Measurements from ENCODE around the gene USP9X.

DNA sequence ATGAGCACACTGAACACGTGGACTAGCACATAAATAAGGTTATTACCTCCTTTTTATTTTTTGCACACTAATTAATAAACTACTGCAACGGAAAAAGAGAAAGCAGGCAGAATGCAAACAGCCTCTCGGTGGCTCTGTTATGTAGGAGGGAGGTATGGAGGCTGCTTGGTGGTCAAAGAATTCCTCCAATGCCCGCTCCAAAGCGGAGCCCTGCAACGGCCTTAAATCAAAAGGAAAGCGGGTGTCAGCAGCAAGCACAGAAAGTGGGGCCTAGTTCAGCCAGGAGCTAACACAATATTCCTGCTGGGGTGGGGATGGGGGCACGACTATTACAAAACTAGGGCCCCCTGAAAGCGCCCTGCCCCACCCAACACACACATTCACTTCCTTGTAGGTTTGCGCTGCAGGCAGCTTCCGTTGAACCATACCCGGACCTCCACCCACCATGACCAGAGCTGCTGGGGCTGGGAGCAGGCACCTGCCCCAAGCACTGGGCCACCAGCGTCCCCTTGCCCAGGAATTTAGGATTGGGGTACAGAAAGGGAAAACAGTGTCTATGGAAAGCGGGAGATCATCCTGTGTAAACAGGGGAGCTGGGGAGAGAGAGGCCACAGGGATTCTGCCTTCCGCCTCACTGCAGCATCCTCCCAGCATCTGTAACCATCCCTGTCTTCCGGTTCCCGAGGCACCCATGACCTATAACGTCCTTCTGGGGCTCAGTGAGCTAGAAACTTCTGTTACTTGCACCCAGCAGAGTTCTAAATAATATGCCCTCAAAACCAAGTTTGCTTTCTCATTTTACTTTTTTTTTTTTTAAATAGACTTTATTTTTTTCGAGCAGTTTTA is 191.6 kb downstream of the USP9X start:
- TF ChIP-seq, protein P1, sequence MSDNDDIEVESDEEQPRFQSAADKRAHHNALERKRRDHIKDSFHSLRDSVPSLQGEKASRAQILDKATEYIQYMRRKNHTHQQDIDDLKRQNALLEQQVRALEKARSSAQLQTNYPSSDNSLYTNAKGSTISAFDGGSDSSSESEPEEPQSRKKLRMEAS (IDR thresholded peaks at IDR 0.05) = no peak
- TF ChIP-seq REST (IDR thresholded peaks at IDR 0.05; ENCODE audit: low read depth) (no peak), RAD21 (IDR thresholded peaks at IDR 0.05; ENCODE audit: low read depth) (no peak), TCF12 (IDR thresholded peaks at IDR 0.05; ENCODE audit: low read depth) (no peak), EP300 (IDR thresholded peaks at IDR 0.05; ENCODE audit: borderline replicate concordance) (no peak), CEBPB (IDR thresholded peaks at IDR 0.05) (no peak), CREB1 (IDR thresholded peaks at IDR 0.05; ENCODE audit: low read depth) (no peak), YY1 (IDR thresholded peaks at IDR 0.05; ENCODE audit: low read depth) (no peak), EGR1 (IDR thresholded peaks at IDR 0.05) (no peak), TAF1 (IDR thresholded peaks at IDR 0.05; ENCODE audit: low read depth) (no peak), FOXM1 (IDR thresholded peaks at IDR 0.05; ENCODE audit: borderline replicate concordance, low read depth) (no peak), ZBTB7A (IDR thresholded peaks at IDR 0.05; ENCODE audit: low read depth) (no peak), NFIC (IDR thresholded peaks at IDR 0.05) (no peak)
- TF ChIP-seq, protein P2, sequence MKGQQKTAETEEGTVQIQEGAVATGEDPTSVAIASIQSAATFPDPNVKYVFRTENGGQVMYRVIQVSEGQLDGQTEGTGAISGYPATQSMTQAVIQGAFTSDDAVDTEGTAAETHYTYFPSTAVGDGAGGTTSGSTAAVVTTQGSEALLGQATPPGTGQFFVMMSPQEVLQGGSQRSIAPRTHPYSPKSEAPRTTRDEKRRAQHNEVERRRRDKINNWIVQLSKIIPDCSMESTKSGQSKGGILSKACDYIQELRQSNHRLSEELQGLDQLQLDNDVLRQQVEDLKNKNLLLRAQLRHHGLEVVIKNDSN (IDR thresholded peaks at IDR 0.05) = no peak

Measured in Ishikawa (cell line).